Measurements from ENCODE around the gene TBC1D3B. TPM values are rescaled to one million over a fixed set of nuclear protein-coding genes. Genes with fewer than 3 reads are reported as not detected.
"Not testable (repeated sequence)": the region's sequence is repeated elsewhere in the genome, so short reads cannot be mapped to it uniquely, and the experiment has no call there.

TBC1D3B gene
- total RNA-seq (1 to 10 TPM in 3 of 4 donors, not detected in 1; 1.1 to 5.0 (median 1.5) TPM), polyA plus RNA-seq (1 to 10 TPM in 2 of 3 donors, not detected in 1; 2.7 to 4.8 TPM)

GRCh38 chr17:36176536-36176935 is at the start of gene TBC1D3B:
Gene TBC1D3B (minus strand): TSS chr17:36176636. CDS start chr17:36175050, 1,586 bp downstream.
- H3K4me3 ChIP-seq; H3K27me3 ChIP-seq; H3K27ac ChIP-seq; DNase-seq; H3K9me3 ChIP-seq; H3K4me1 ChIP-seq; intact Hi-C loops (cut with DNase I); H3K36me3 ChIP-seq: not testable (repeated sequence)
- WGBS, 2 donors, result no CpG with 5 or more reads among the region's 11 CpGs

GRCh38 chr17:36222967-36223366 is 46.5 kb upstream of the TBC1D3B start:
- H3K36me3 ChIP-seq; H3K9me3 ChIP-seq; intact Hi-C loops (cut with DNase I); H3K27ac ChIP-seq; H3K27me3 ChIP-seq; H3K4me3 ChIP-seq; DNase-seq; H3K4me1 ChIP-seq: not testable (repeated sequence)
- WGBS, 2 donors, result 93 to 95% methylated on average over 12 of the region's 12 CpGs

- H3K36me3 ChIP-seq; H3K9me3 ChIP-seq; intact Hi-C loops (cut with DNase I); H3K4me1 ChIP-seq; H3K4me3 ChIP-seq; H3K27me3 ChIP-seq; DNase-seq; H3K27ac ChIP-seq: not testable (repeated sequence)
- WGBS, 2 donors, result 85 to 86% methylated on average over 4 of the region's 4 CpGs
Measured at GRCh38 chr17:36221581-36222100, 45.2 kb upstream of the TBC1D3B start.

- H3K36me3 ChIP-seq; H3K27me3 ChIP-seq; H3K9me3 ChIP-seq; H3K4me3 ChIP-seq; DNase-seq; H3K4me1 ChIP-seq; intact Hi-C loops (cut with DNase I); H3K27ac ChIP-seq: not testable (repeated sequence)
- 67 to 81% methylated on average over 3 of the region's 3 CpGs for WGBS, 2 donors
Measured at GRCh38 chr17:36220737-36221580, 44.5 kb upstream of the TBC1D3B start.

- H3K4me3 ChIP-seq; intact Hi-C loops (cut with DNase I); H3K4me1 ChIP-seq; H3K9me3 ChIP-seq; H3K36me3 ChIP-seq; H3K27me3 ChIP-seq; H3K27ac ChIP-seq; DNase-seq: not testable (repeated sequence)
- WGBS, 2 donors, result 92 to 98% methylated on average over 1 of the region's 1 CpG
Measured at GRCh38 chr17:36219556-36219955, 43.1 kb upstream of the TBC1D3B start.

GRCh38 chr17:36215406-36216308 is 39.2 kb upstream of the TBC1D3B start:
- intact Hi-C loops (cut with DNase I); H3K27me3 ChIP-seq; H3K36me3 ChIP-seq; H3K9me3 ChIP-seq; DNase-seq; H3K4me3 ChIP-seq; H3K27ac ChIP-seq; H3K4me1 ChIP-seq: not testable (repeated sequence)
- WGBS, 2 donors, result 83 to 84% methylated on average over 7 of the region's 7 CpGs

GRCh38 chr17:36214918-36215317 is 38.5 kb upstream of the TBC1D3B start:
- intact Hi-C loops (cut with DNase I), result no loop called here
- no peaks in the 10 kb centered on the region for H3K36me3 ChIP-seq
- H3K4me3 ChIP-seq, result no peak overlapping the region
- no peaks in the 10 kb centered on the region for H3K4me1 ChIP-seq
- H3K9me3 ChIP-seq, result no peaks in the 10 kb centered on the region
- no peak overlapping the region for H3K27ac ChIP-seq
- no peak for TF ChIP-seq EP300 (IDR thresholded peaks at IDR 0.05)
- no peak for TF ChIP-seq POLR2AphosphoS5 (IDR thresholded peaks at IDR 0.05)
- no peaks in the 10 kb centered on the region for H3K27me3 ChIP-seq
- DNase-seq, result no peak

GRCh38 chr17:36213695-36214094 is 37.3 kb upstream of the TBC1D3B start:
- Histone ChIP-seq H3K9me3 (no peaks in the 10 kb centered on the region), H3K27me3 (no peaks in the 10 kb centered on the region), H3K4me1 (no peaks in the 10 kb centered on the region), H3K27ac (no peak overlapping the region), H3K4me3 (no peak overlapping the region), H3K36me3 (no peaks in the 10 kb centered on the region)
- 82 to 86% methylated on average over 3 of the region's 3 CpGs for WGBS, 2 donors
- no peak for DNase-seq
- intact Hi-C loops (cut with DNase I), result no loop called here
- TF ChIP-seq POLR2A (IDR thresholded peaks at IDR 0.05), result no peak
- no peak for TF ChIP-seq EP300 (IDR thresholded peaks at IDR 0.05)
- TF ChIP-seq POLR2AphosphoS5 (IDR thresholded peaks at IDR 0.05), result no peak
- no peak for TF ChIP-seq CTCF (IDR thresholded peaks at IDR 0.05)
